Mesenchymal stem cell (in vitro differentiated cells and primary cell): ENCODE results near the gene PAGR1.
A peak's percentile ranks its signal among the peaks of the same experiment; 100 is the strongest.

Experiments
- DNase-seq: peaks from one replicate; pipeline ENCODE4 v3.0.0-alpha.2; 2013
- H2AFZ ChIP-seq: one replicate; pipeline ENCODE4 v1.6.1; 2013; ENCODE audit warnings: low read depth, mild to moderate bottlenecking, control low read depth, inconsistent platforms, low read length, moderate library complexity
- H2AK5ac ChIP-seq: 2 replicates; pipeline ENCODE4 v1.6.1; 2013; ENCODE audit warnings: low read length, moderate library complexity, mild to moderate bottlenecking, inconsistent platforms; ENCODE audit not compliant: severe bottlenecking
- H2BK120ac ChIP-seq: one replicate; pipeline ENCODE4 v1.6.1; 2013; ENCODE audit warnings: low read depth, mild to moderate bottlenecking, inconsistent platforms, low read length, moderate library complexity
- H2BK12ac ChIP-seq, 2 experiments: one replicate each; pipeline ENCODE4 v1.6.1; 2013; ENCODE audit warnings: inconsistent platforms in 2 of 2, low read length in 2 of 2, mild to moderate bottlenecking in 2 of 2, moderate library complexity in 2 of 2, control low read depth in 1 of 2
- H2BK15ac ChIP-seq: one replicate; pipeline ENCODE4 v1.6.1; 2013; ENCODE audit warnings: mild to moderate bottlenecking, low read depth, inconsistent platforms; ENCODE audit not compliant: poor library complexity, severe bottlenecking
- H2BK5ac ChIP-seq: 2 replicates; pipeline ENCODE4 v1.6.1; 2013; ENCODE audit warnings: low read depth, mild to moderate bottlenecking, low read length, control low read depth, inconsistent platforms; ENCODE audit not compliant: poor library complexity, severe bottlenecking
- H3K14ac ChIP-seq, 2 experiments: one replicate each; pipeline ENCODE4 v1.6.1; 2013; ENCODE audit warnings: inconsistent platforms in 2 of 2, low read length in 2 of 2, control low read depth in 1 of 2, mild to moderate bottlenecking in 1 of 2, moderate library complexity in 1 of 2
- H3K18ac ChIP-seq, 2 experiments: one replicate each; pipeline ENCODE4 v1.6.1; 2013; ENCODE audit warnings: inconsistent platforms in 2 of 2, low read length in 2 of 2, control low read depth in 1 of 2, low read depth in 1 of 2, mild to moderate bottlenecking in 1 of 2
- H3K23ac ChIP-seq, 2 experiments: one replicate each; pipeline ENCODE4 v1.6.1; 2013; ENCODE audit warnings: inconsistent platforms in 2 of 2, low read length in 2 of 2, mild to moderate bottlenecking in 2 of 2, moderate library complexity in 2 of 2, control low read depth in 1 of 2
- H3K27ac ChIP-seq: 2 replicates; pipeline ENCODE4 v1.5.1; 2013; ENCODE audit warnings: mild to moderate bottlenecking, moderate library complexity, low read length, control low read depth, inconsistent platforms; ENCODE audit not compliant: poor library complexity, severe bottlenecking
- H3K27me3 ChIP-seq, 2 experiments: 2 replicates each; pipeline versions ENCODE4 v1.6.1 to v1.7.0; 2013; ENCODE audit warnings: low read length in 2 of 2, mild to moderate bottlenecking in 2 of 2, moderate library complexity in 2 of 2, control low read depth in 1 of 2, inconsistent platforms in 1 of 2; ENCODE audit not compliant: control insufficient read depth in 1 of 2, insufficient read depth in 1 of 2
- H3K36me3 ChIP-seq, 2 experiments: 2 replicates each; pipeline versions ENCODE4 v1.6.1 to v1.7.0; 2013; ENCODE audit warnings: low read length in 2 of 2, control low read depth in 1 of 2, inconsistent platforms in 1 of 2, low read depth in 1 of 2, mild to moderate bottlenecking in 1 of 2; ENCODE audit not compliant: insufficient read depth in 2 of 2, control insufficient read depth in 1 of 2
- H3K4ac ChIP-seq, 2 experiments: one replicate each; pipeline ENCODE4 v1.6.1; 2013; ENCODE audit warnings: inconsistent platforms in 2 of 2, low read length in 2 of 2, mild to moderate bottlenecking in 2 of 2, moderate library complexity in 2 of 2, control low read depth in 1 of 2, low read depth in 1 of 2
- H3K4me1 ChIP-seq: 2 replicates; pipeline ENCODE4 v1.6.1; 2013; ENCODE audit warnings: low read depth, low read length, control low read depth; ENCODE audit not compliant: control insufficient read depth, insufficient read depth
- H3K4me2 ChIP-seq: 2 replicates; pipeline ENCODE4 v1.6.1; 2013; ENCODE audit warnings: low read length, mild to moderate bottlenecking, inconsistent platforms; ENCODE audit not compliant: poor library complexity, severe bottlenecking
- H3K4me3 ChIP-seq, 2 experiments: 2 replicates each; pipeline versions ENCODE4 v1.5.1 to v1.7.0; 2013; ENCODE audit warnings: low read length in 2 of 2, mild to moderate bottlenecking in 2 of 2, control low read depth in 1 of 2, low read depth in 1 of 2; ENCODE audit not compliant: insufficient read depth in 1 of 2
- H3K79me1 ChIP-seq: replicated peaks from 2 replicates; pipeline ENCODE4 v1.6.1; 2013; ENCODE audit warnings: mild to moderate bottlenecking, control low read depth, low read length, inconsistent platforms; ENCODE audit not compliant: poor library complexity, severe bottlenecking
- H3K9ac ChIP-seq: 2 replicates; pipeline ENCODE4 v1.7.0; 2013; ENCODE audit warnings: mild to moderate bottlenecking, low read length, moderate library complexity
- H3K9me3 ChIP-seq: 2 replicates; pipeline ENCODE4 v1.7.0; 2013; ENCODE audit warnings: mild to moderate bottlenecking, low read length; ENCODE audit not compliant: control insufficient read depth
- H4K8ac ChIP-seq: one replicate; pipeline ENCODE4 v1.6.1; 2013; ENCODE audit warnings: inconsistent platforms, mild to moderate bottlenecking, low read length, moderate library complexity
- H4K91ac ChIP-seq: one replicate; pipeline ENCODE4 v1.6.1; 2013; ENCODE audit warnings: mild to moderate bottlenecking, low read length, inconsistent platforms
- WGBS: methylation state at CpG from one replicate; pipeline ENCODE4 v1.1.7; 2013; ENCODE audit warnings: mixed read lengths; 5-methylcytosine and 5-hydroxymethylcytosine counted together

The PAGR1 gene

GRCh38 chr16:29811896-29812665 lies 3.9 kb upstream of the PAGR1 start, which contains the start of gene PRRT2:
TSS of gene PRRT2 (plus strand) at chr16:29812193. CDS start at chr16:29813055, 862 bp downstream.
- H2BK15ac ChIP-seq: peak within 1 kb of the TSS; percentile 88
- peak within 1 kb of the TSS; percentile 86 for H3K27ac ChIP-seq
- H3K36me3 ChIP-seq: peaks cover 16 to 33% of the 10 kb centered on the region in 2 experiments
- WGBS: 1% methylated on average over 45 of the region's 69 CpGs
- peak within 1 kb of the TSS; percentile 96 for H3K4me2 ChIP-seq
- H3K18ac ChIP-seq: peak within 1 kb of the TSS; percentile 40 to 95
- peak within 1 kb of the TSS; percentile 59 to 90 for H3K4me3 ChIP-seq
- peak within 1 kb of the TSS; percentile 50 to 79 for H3K4ac ChIP-seq
- H2AFZ ChIP-seq: peak within 1 kb of the TSS; percentile 73
- H3K27me3 ChIP-seq: no peaks in the 10 kb centered on the region
- H2BK12ac ChIP-seq: peak within 1 kb of the TSS; percentile 79 to 83
- H3K9ac ChIP-seq: peak within 1 kb of the TSS; percentile 87
- peak within 1 kb of the TSS; percentile 50 for H2AK5ac ChIP-seq
- peaks cover 64% of the 10 kb centered on the region for H3K4me1 ChIP-seq
- peak within 1 kb of the TSS in 1 of 2 experiments; percentile 46 for H3K23ac ChIP-seq
- H3K79me1 ChIP-seq: peaks cover 10% of the 10 kb centered on the region
- H3K14ac ChIP-seq: peak within 1 kb of the TSS in 1 of 2 experiments; percentile 75
- H4K8ac ChIP-seq: peak within 1 kb of the TSS; percentile 72
- peak; percentile 74 for DNase-seq
- peak within 1 kb of the TSS; percentile 35 for H2BK120ac ChIP-seq
- H4K91ac ChIP-seq: peak within 1 kb of the TSS; percentile 76
- H3K9me3 ChIP-seq: no peaks in the 10 kb centered on the region
- no peak within 1 kb of the TSS for H2BK5ac ChIP-seq

GRCh38 chr16:29812754-29813643 lies 3.0 kb upstream of the PAGR1 start:
- no peak overlapping the region for H3K27ac ChIP-seq
- H3K79me1 ChIP-seq: peaks cover 10% of the 10 kb centered on the region
- H3K4me2 ChIP-seq: peak overlapping the region; percentile 96
- no peak overlapping the region for H2BK5ac ChIP-seq
- H3K9ac ChIP-seq: peak overlapping the region; percentile 87
- peaks cover 19 to 27% of the 10 kb centered on the region in 2 experiments for H3K36me3 ChIP-seq
- no peak overlapping the region for H2AFZ ChIP-seq
- H2BK120ac ChIP-seq: no peak overlapping the region
- H3K4me1 ChIP-seq: peaks cover 58% of the 10 kb centered on the region
- peak overlapping the region; percentile 50 for H2AK5ac ChIP-seq
- 83% methylated on average over 6 of the region's 9 CpGs for WGBS
- H3K18ac ChIP-seq: peak overlapping the region; percentile 40 to 95
- DNase-seq: no peak
- H2BK12ac ChIP-seq: peak overlapping the region; percentile 79 to 83
- H3K27me3 ChIP-seq: no peaks in the 10 kb centered on the region
- H2BK15ac ChIP-seq: peak overlapping the region; percentile 88
- no peaks in the 10 kb centered on the region for H3K9me3 ChIP-seq
- H3K14ac ChIP-seq: no peak overlapping the region
- peak overlapping the region in 1 of 2 experiments; percentile 90 for H3K4me3 ChIP-seq
- no peak overlapping the region for H4K91ac ChIP-seq
- peak overlapping the region in 1 of 2 experiments; percentile 17 for H3K4ac ChIP-seq
- peak overlapping the region in 1 of 2 experiments; percentile 46 for H3K23ac ChIP-seq
- H4K8ac ChIP-seq: peak overlapping the region; percentile 12

GRCh38 chr16:29813644-29814562 lies 2.0 kb upstream of the PAGR1 start:
- Histone ChIP-seq H3K4ac (peak overlapping the region in 1 of 2 experiments; percentile 1), H3K23ac (no peak overlapping the region), H3K9ac (peak overlapping the region; percentile 93), H3K27ac (no peak overlapping the region), H3K79me1 (peaks cover 10% of the 10 kb centered on the region), H3K18ac (peak overlapping the region in 1 of 2 experiments; percentile 6), H3K9me3 (no peaks in the 10 kb centered on the region), H2BK12ac (peak overlapping the region in 1 of 2 experiments; percentile 29), H3K14ac (no peak overlapping the region), H3K4me3 (peak overlapping the region in 1 of 2 experiments; percentile 90), H3K4me1 (peaks cover 54% of the 10 kb centered on the region), H3K36me3 (peaks cover 23 to 24% of the 10 kb centered on the region in 2 experiments), H3K27me3 (no peaks in the 10 kb centered on the region), H2BK120ac (no peak overlapping the region), H4K8ac (no peak overlapping the region), H4K91ac (no peak overlapping the region), H2BK15ac (no peak overlapping the region), H2AFZ (no peak overlapping the region), H2AK5ac (no peak overlapping the region), H2BK5ac (no peak overlapping the region), H3K4me2 (no peak overlapping the region)
- WGBS: 92% methylated on average over 18 of the region's 24 CpGs
- DNase-seq: no peak
